ENCODE data around the gene SULT1B1.

DNA sequence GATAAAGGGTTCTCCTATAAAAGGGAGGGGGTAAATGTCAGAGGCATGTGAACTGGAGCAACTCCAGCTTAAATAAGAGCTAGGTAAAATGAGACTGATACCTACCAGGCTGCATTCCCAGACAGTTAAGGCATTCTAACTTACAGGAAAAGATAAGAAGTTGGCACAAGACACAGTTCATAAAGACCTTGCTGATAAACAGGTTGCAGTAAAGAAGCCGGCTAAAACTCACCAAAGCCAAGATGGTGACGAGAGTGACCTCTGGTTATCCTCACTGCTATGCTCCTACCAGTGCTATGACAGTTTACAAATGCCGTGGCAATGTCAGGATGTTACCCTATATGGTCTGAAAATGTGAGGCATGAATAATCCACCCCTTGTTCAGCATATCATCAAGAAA lies 13.1 kb upstream of the SULT1B1 start:
- TF ChIP-seq, protein P1, sequence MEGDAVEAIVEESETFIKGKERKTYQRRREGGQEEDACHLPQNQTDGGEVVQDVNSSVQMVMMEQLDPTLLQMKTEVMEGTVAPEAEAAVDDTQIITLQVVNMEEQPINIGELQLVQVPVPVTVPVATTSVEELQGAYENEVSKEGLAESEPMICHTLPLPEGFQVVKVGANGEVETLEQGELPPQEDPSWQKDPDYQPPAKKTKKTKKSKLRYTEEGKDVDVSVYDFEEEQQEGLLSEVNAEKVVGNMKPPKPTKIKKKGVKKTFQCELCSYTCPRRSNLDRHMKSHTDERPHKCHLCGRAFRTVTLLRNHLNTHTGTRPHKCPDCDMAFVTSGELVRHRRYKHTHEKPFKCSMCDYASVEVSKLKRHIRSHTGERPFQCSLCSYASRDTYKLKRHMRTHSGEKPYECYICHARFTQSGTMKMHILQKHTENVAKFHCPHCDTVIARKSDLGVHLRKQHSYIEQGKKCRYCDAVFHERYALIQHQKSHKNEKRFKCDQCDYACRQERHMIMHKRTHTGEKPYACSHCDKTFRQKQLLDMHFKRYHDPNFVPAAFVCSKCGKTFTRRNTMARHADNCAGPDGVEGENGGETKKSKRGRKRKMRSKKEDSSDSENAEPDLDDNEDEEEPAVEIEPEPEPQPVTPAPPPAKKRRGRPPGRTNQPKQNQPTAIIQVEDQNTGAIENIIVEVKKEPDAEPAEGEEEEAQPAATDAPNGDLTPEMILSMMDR (IDR thresholded peaks at IDR 0.05): no peak
- no peak for TF ChIP-seq POLR2A (IDR thresholded peaks at IDR 0.05)

Data from tibial nerve (tissue), 3 donors.